ENCODE results near the gene FAM174B. TPM values are rescaled to one million over a fixed set of nuclear protein-coding genes. Genes with fewer than 3 reads are reported as not detected.
"Not testable (repeated sequence)": the region's sequence is repeated elsewhere in the genome, so short reads cannot be mapped to it uniquely, and the experiment has no call there.

The FAM174B gene
- total RNA-seq, 1 donor from 2014 or later = 3.1 TPM

- intact Hi-C loops (cut with micrococcal nuclease) = no loop called here
Measured at GRCh38 chr15:92619145-92620101, 36.2 kb downstream of the FAM174B start.

- intact Hi-C loops (cut with micrococcal nuclease) = no loop called here
Measured at GRCh38 chr15:92617549-92618520, 37.7 kb downstream of the FAM174B start.

- intact Hi-C loops (cut with micrococcal nuclease) = no loop called here
Measured at GRCh38 chr15:92616621-92617548, 38.7 kb downstream of the FAM174B start.

- intact Hi-C loops (cut with micrococcal nuclease) = no loop called here
Measured at GRCh38 chr15:92614791-92615785, 40.5 kb downstream of the FAM174B start.

GRCh38 chr15:92614301-92614700 lies 41.3 kb downstream of the FAM174B start:
- intact Hi-C loops (cut with micrococcal nuclease) = no loop called here

GRCh38 chr15:92613841-92614240 lies 41.7 kb downstream of the FAM174B start:
- intact Hi-C loops (cut with micrococcal nuclease) = no loop called here

- intact Hi-C loops (cut with micrococcal nuclease) = no loop called here
Measured at GRCh38 chr15:92612891-92613290, 42.7 kb downstream of the FAM174B start.

- intact Hi-C loops (cut with micrococcal nuclease) = no loop called here
Measured at GRCh38 chr15:92611995-92612745, 43.4 kb downstream of the FAM174B start.

- intact Hi-C loops (cut with micrococcal nuclease) = no loop called here
Measured at GRCh38 chr15:92611150-92611549, 44.4 kb downstream of the FAM174B start.

GRCh38 chr15:92610101-92610520 lies 45.5 kb downstream of the FAM174B start:
- intact Hi-C loops (cut with micrococcal nuclease) = no loop called here

- intact Hi-C loops (cut with micrococcal nuclease) = no loop called here
Measured at GRCh38 chr15:92608866-92609700, 46.5 kb downstream of the FAM174B start.

GRCh38 chr15:92606836-92607150 lies 48.8 kb downstream of the FAM174B start:
- intact Hi-C loops (cut with micrococcal nuclease) = not testable (repeated sequence)

- intact Hi-C loops (cut with micrococcal nuclease) = no loop called here
Measured at GRCh38 chr15:92606126-92606835, 49.3 kb downstream of the FAM174B start.

- intact Hi-C loops (cut with micrococcal nuclease) = no loop called here
Measured at GRCh38 chr15:92605225-92605944, 50.2 kb downstream of the FAM174B start.

GRCh38 chr15:92603743-92604470 lies 51.7 kb downstream of the FAM174B start:
- intact Hi-C loops (cut with micrococcal nuclease) = no loop called here

- intact Hi-C loops (cut with micrococcal nuclease) = no loop called here
Measured at GRCh38 chr15:92603278-92603677, 52.3 kb downstream of the FAM174B start.
